Urinary bladder (tissue), 4 donors: ENCODE measurements around the gene CST7. TPM values are rescaled to one million over a fixed set of nuclear protein-coding genes. Genes with fewer than 3 reads are reported as not detected.

ENCODE experiments used
- DNase-seq: peaks from one replicate; pipeline ENCODE4 v3.0.0-alpha.2; 2015; ENCODE audit errors: extremely low spot score
- H3K27ac ChIP-seq: one replicate; pipeline ENCODE4 v1.5.1; 2013; ENCODE audit warnings: low read depth, mild to moderate bottlenecking, moderate library complexity
- H3K36me3 ChIP-seq: one replicate; pipeline ENCODE4 v1.6.1; 2013; ENCODE audit warnings: mild to moderate bottlenecking, moderate library complexity; ENCODE audit not compliant: insufficient read depth
- H3K4me1 ChIP-seq: one replicate; pipeline ENCODE4 v1.6.1; 2013; ENCODE audit warnings: mild to moderate bottlenecking, moderate library complexity; ENCODE audit not compliant: insufficient read depth
- H3K4me3 ChIP-seq: one replicate; pipeline ENCODE4 v1.5.1; 2013; ENCODE audit warnings: low read depth, low read length
- WGBS: extraction: QIAGEN DNeasy Blood & Tissue Kit; methylation state at CpG from one replicate; pipeline ENCODE4 v1.1.7; 2013; 5-methylcytosine and 5-hydroxymethylcytosine counted together
- polyA plus RNA-seq: library from polyadenylated mRNA; stranded (reverse); fragments of 200-250 nt; gene quantifications from one replicate; pipeline ENCODE4 v1.2.3, GENCODE V29; 2013
- total RNA-seq: library from RNA; depleted of rRNA; stranded (reverse); fragments of >200 nt; gene quantifications from one replicate; pipeline ENCODE4 v1.2.3, GENCODE V29; 2014
- donor health status: healthy with polysubstance abuse.
- donor health status: healthy.

The CST7 gene
- total and polyA plus RNA-seq, 2 donors, result 4.5 TPM; not detected in 1

GRCh38 chr20:24970030-24970553 is 21.0 kb downstream of the CST7 start:
- 93% methylated on average over 5 of the region's 5 CpGs for WGBS
- Histone ChIP-seq H3K27ac (no peak overlapping the region), H3K4me1 (no peaks in the 10 kb centered on the region), H3K36me3 (peaks cover 3% of the 10 kb centered on the region), H3K4me3 (no peak overlapping the region)
- no peak for DNase-seq

GRCh38 chr20:24970754-24971153 is 21.7 kb downstream of the CST7 start:
- 87% methylated on average over 8 of the region's 8 CpGs for WGBS
- Histone ChIP-seq H3K4me1 (no peaks in the 10 kb centered on the region), H3K27ac (no peak overlapping the region), H3K4me3 (no peak overlapping the region), H3K36me3 (peaks cover 3% of the 10 kb centered on the region)
- no peak for DNase-seq

GRCh38 chr20:24971376-24972101 is 22.5 kb downstream of the CST7 start:
- 87% methylated on average over 6 of the region's 6 CpGs for WGBS

GRCh38 chr20:24972341-24972740 is 23.3 kb downstream of the CST7 start:
- DNase-seq, result no peak
- H3K27ac ChIP-seq, result no peak overlapping the region
- 94% methylated on average over 2 of the region's 2 CpGs for WGBS
- no peak overlapping the region for H3K4me3 ChIP-seq
- no peaks in the 10 kb centered on the region for H3K4me1 ChIP-seq
- H3K36me3 ChIP-seq, result peaks cover 3% of the 10 kb centered on the region

More at GRCh38 chr20:24971376-24972101, 22.5 kb downstream of the CST7 start:
- peaks cover 3% of the 10 kb centered on the region for H3K36me3 ChIP-seq
- no peak for DNase-seq
- no peak overlapping the region for H3K4me3 ChIP-seq
- no peak overlapping the region for H3K27ac ChIP-seq
- H3K4me1 ChIP-seq, result no peaks in the 10 kb centered on the region

- DNase-seq, result no peak
Measured at GRCh38 chr20:24977336-24977735, 28.3 kb downstream of the CST7 start.

GRCh38 chr20:24977797-24978196 is 28.7 kb downstream of the CST7 start:
- Histone ChIP-seq H3K27ac (no peak overlapping the region), H3K4me1 (no peaks in the 10 kb centered on the region), H3K4me3 (no peak overlapping the region), H3K36me3 (no peaks in the 10 kb centered on the region)
- DNase-seq, result no peak
- WGBS, result 89% methylated on average over 3 of the region's 3 CpGs

More at GRCh38 chr20:24977336-24977735, 28.3 kb downstream of the CST7 start:
- Histone ChIP-seq H3K4me1 (no peaks in the 10 kb centered on the region), H3K4me3 (no peak overlapping the region), H3K36me3 (peaks cover 2% of the 10 kb centered on the region), H3K27ac (no peak overlapping the region)
- WGBS, result 96% methylated on average over 1 of the region's 1 CpG

GRCh38 chr20:24978513-24978912 is 29.4 kb downstream of the CST7 start:
- H3K27ac ChIP-seq, result no peak overlapping the region
- no peak for DNase-seq
- no peaks in the 10 kb centered on the region for H3K4me1 ChIP-seq
- 79% methylated on average over 8 of the region's 8 CpGs for WGBS
- H3K4me3 ChIP-seq, result no peak overlapping the region
- no peaks in the 10 kb centered on the region for H3K36me3 ChIP-seq

- no peak for DNase-seq
- Histone ChIP-seq H3K36me3 (no peaks in the 10 kb centered on the region), H3K4me1 (no peaks in the 10 kb centered on the region), H3K27ac (no peak overlapping the region), H3K4me3 (no peak overlapping the region)
- 95% methylated on average over 15 of the region's 15 CpGs for WGBS
Measured at GRCh38 chr20:24979036-24979960, 30.2 kb downstream of the CST7 start.

GRCh38 chr20:24980291-24981053 is 31.4 kb downstream of the CST7 start:
- H3K4me3 ChIP-seq, result no peak overlapping the region
- no peaks in the 10 kb centered on the region for H3K4me1 ChIP-seq
- no peaks in the 10 kb centered on the region for H3K36me3 ChIP-seq
- no peak overlapping the region for H3K27ac ChIP-seq
- 97% methylated on average over 34 of the region's 34 CpGs for WGBS
- DNase-seq, result no peak

- whole genome bisulfite sequencing, result 89% methylated on average over 4 of the region's 4 CpGs
- H3K4me1 ChIP-seq, result no peaks in the 10 kb centered on the region
- no peaks in the 10 kb centered on the region for H3K36me3 ChIP-seq
- H3K27ac ChIP-seq, result no peak overlapping the region
- no peak for DNase-seq
- no peak overlapping the region for H3K4me3 ChIP-seq
Measured at GRCh38 chr20:24981282-24981681, 32.2 kb downstream of the CST7 start.

- Histone ChIP-seq H3K36me3 (no peaks in the 10 kb centered on the region), H3K4me3 (no peak overlapping the region), H3K27ac (no peak overlapping the region), H3K4me1 (no peaks in the 10 kb centered on the region)
- no peak for DNase-seq
- 86% methylated on average over 3 of the region's 3 CpGs for WGBS
Measured at GRCh38 chr20:24981790-24982189, 32.7 kb downstream of the CST7 start.

GRCh38 chr20:24983896-24984295 is 34.8 kb downstream of the CST7 start:
- Histone ChIP-seq H3K4me3 (no peak overlapping the region), H3K27ac (no peak overlapping the region), H3K36me3 (no peaks in the 10 kb centered on the region), H3K4me1 (no peaks in the 10 kb centered on the region)
- 93% methylated on average over 8 of the region's 8 CpGs for WGBS
- DNase-seq, result no peak

- DNase-seq, result no peak
- Histone ChIP-seq H3K4me1 (no peaks in the 10 kb centered on the region), H3K36me3 (no peaks in the 10 kb centered on the region), H3K4me3 (no peak overlapping the region), H3K27ac (no peak overlapping the region)
- WGBS, result 71% methylated on average over 3 of the region's 3 CpGs
Measured at GRCh38 chr20:24984961-24985640, 36.0 kb downstream of the CST7 start.
